GM23338 (cell line): Measurements from ENCODE around the gene SNPH. TPM values are rescaled to one million over a fixed set of nuclear protein-coding genes. Genes with fewer than 3 reads are reported as not detected.

Experiments used
- ATAC-seq: fragments of 200-7000 bp; cut with Tn5 transposase; 3 replicates; pipeline ENCODE4 v1.9.1; 2020
- DNase-seq: peaks from one replicate; pipeline ENCODE4 v3.0.0-alpha.2; 2015; ENCODE audit warnings: low spot score
- H2AFZ ChIP-seq: fragments of 200-600 bp; sonication (generic); 2 replicates; pipeline ENCODE4 v1.8.0; 2016; ENCODE audit warnings: antibody characterized with exemption, mild to moderate bottlenecking, moderate library complexity
- H3F3A ChIP-seq: fragments of 200-600 bp; sonication (generic); replicated peaks from 2 replicates; pipeline ENCODE4 v1.8.0; 2017; ENCODE audit warnings: antibody characterized with exemption, mixed run types, low read depth
- H3K27ac ChIP-seq: fragments of 200-600 bp; sonication (generic); 2 replicates; pipeline ENCODE4 v1.6.1; 2016; ENCODE audit warnings: low read depth
- H3K27me3 ChIP-seq: fragments of 200-600 bp; sonication (generic); 2 replicates; pipeline ENCODE4 v1.8.0; 2016; ENCODE audit warnings: mild to moderate bottlenecking, mixed run types, moderate library complexity; ENCODE audit not compliant: insufficient read depth
- H3K36me3 ChIP-seq: fragments of 200-600 bp; sonication (generic); 2 replicates; pipeline ENCODE4 v1.8.0; 2016; ENCODE audit warnings: mild to moderate bottlenecking; ENCODE audit not compliant: insufficient read depth
- H3K4me1 ChIP-seq: fragments of 200-600 bp; sonication (generic); 2 replicates; pipeline ENCODE4 v1.8.0; 2016; ENCODE audit warnings: mild to moderate bottlenecking, moderate library complexity; ENCODE audit not compliant: insufficient read depth
- H3K4me2 ChIP-seq: fragments of 200-600 bp; sonication (generic); 2 replicates; pipeline ENCODE4 v1.7.1; 2017; ENCODE audit warnings: mixed run types
- H3K4me3 ChIP-seq: fragments of 200-600 bp; sonication (generic); 2 replicates; pipeline ENCODE4 v1.6.1; 2016; ENCODE audit warnings: mixed run types
- H3K79me2 ChIP-seq: fragments of 200-600 bp; sonication (generic); replicated peaks from 2 replicates; pipeline ENCODE4 v1.8.0; 2017; ENCODE audit warnings: mild to moderate bottlenecking; ENCODE audit not compliant: insufficient read depth
- H3K9me2 ChIP-seq: fragments of 200-600 bp; sonication (generic); 2 replicates; pipeline ENCODE4 v1.8.0; 2017; ENCODE audit not compliant: insufficient read depth
- H4K20me1 ChIP-seq: fragments of 200-600 bp; sonication (generic); replicated peaks from 2 replicates; pipeline ENCODE4 v1.8.0; 2017; ENCODE audit warnings: mild to moderate bottlenecking; ENCODE audit not compliant: insufficient read depth
- H3K27ac Mint-ChIP-seq: 2 replicates; pipeline ENCODE4 v1.8.0; 2020; ENCODE audit warnings: inconsistent platforms, mild to moderate bottlenecking, moderate library complexity, mixed read lengths
- H3K27me3 Mint-ChIP-seq: 3 replicates; pipeline ENCODE4 v1.8.0; 2022; ENCODE audit warnings: low read depth, mild to moderate bottlenecking, moderate library complexity, mixed read lengths, inconsistent platforms; ENCODE audit not compliant: insufficient read depth, poor library complexity
- H3K36me3 Mint-ChIP-seq: 3 replicates; pipeline ENCODE4 v1.8.0; 2021; ENCODE audit warnings: low read depth, mild to moderate bottlenecking, inconsistent platforms, moderate library complexity, mixed read lengths
- H3K4me1 Mint-ChIP-seq: 3 replicates; pipeline ENCODE4 v1.8.0; 2020; ENCODE audit warnings: mild to moderate bottlenecking, inconsistent platforms, mixed read lengths
- H3K4me3 Mint-ChIP-seq: 3 replicates; pipeline ENCODE4 v1.8.0; 2021; ENCODE audit warnings: moderate library complexity, mild to moderate bottlenecking, inconsistent platforms, mixed read lengths
- H3K9me3 Mint-ChIP-seq: 3 replicates; pipeline ENCODE4 v1.8.0; 2020; ENCODE audit warnings: moderate library complexity, mild to moderate bottlenecking, inconsistent platforms, mixed read lengths
- ETS1 ChIP-seq: IDR thresholded peaks from 2 replicates; pipeline ENCODE4 v1.6.1; 2016; ENCODE audit warnings: antibody characterized with exemption
- EZH2phosphoT487 ChIP-seq: fragments of 200-600 bp; sonication (generic); IDR thresholded peaks from one replicate; pipeline ENCODE4 v1.8.1; 2018; ENCODE audit warnings: antibody characterized with exemption; ENCODE audit not compliant: unreplicated experiment
- JUNB ChIP-seq: IDR thresholded peaks from one replicate; pipeline ENCODE4 v1.6.1; 2016; ENCODE audit warnings: antibody characterized with exemption; ENCODE audit not compliant: unreplicated experiment
- POLR2AphosphoS5 ChIP-seq: IDR thresholded peaks from 2 replicates; pipeline ENCODE4 v1.6.1; 2016; ENCODE audit warnings: antibody characterized with exemption, low read depth
- REST ChIP-seq: IDR thresholded peaks from one replicate; pipeline ENCODE4 v1.6.1; 2018; ENCODE audit warnings: antibody characterized with exemption; ENCODE audit not compliant: unreplicated experiment
- STAT1 ChIP-seq: IDR thresholded peaks from one replicate; pipeline ENCODE4 v1.6.1; 2016; ENCODE audit warnings: antibody characterized with exemption; ENCODE audit not compliant: unreplicated experiment
- ZNF462 ChIP-seq: fragments of 250-450 bp; sonication (Bioruptor Pico); IDR thresholded peaks from 2 replicates; pipeline ENCODE4 v1.5.0; 2020; ENCODE audit warnings: mild to moderate bottlenecking, moderate library complexity
- polyA plus RNA-seq: library from polyadenylated mRNA; unstranded; fragments of >200 nt; fragmentation: Nextera tagmentation; extraction: Ambion mirVana; gene quantifications from 2 replicates; pipeline ENCODE4 v1.2.1, GENCODE V29; 2016
- total RNA-seq: library from RNA; depleted of rRNA; stranded (reverse); fragments of >200 nt; shearing (Covaris generic); gene quantifications from 2 replicates; pipeline ENCODE4 v1.2.3, GENCODE V29; 2014

Gene SNPH
- total and polyA plus RNA-seq, 2 experiments from 2014 or later: 1.5 to 5.8 TPM

- H3K79me2 ChIP-seq: no peaks in the 10 kb centered on the region
- DNase-seq: no peak
- no peak for ATAC-seq
- Mint-ChIP-seq H3K36me3 (no peaks in the 10 kb centered on the region), H3K9me3 (no peaks in the 10 kb centered on the region), H3K27me3 (peaks cover 6% of the 10 kb centered on the region), H3K4me3 (no peak overlapping the region), H3K27ac (no peak overlapping the region), H3K4me1 (no peaks in the 10 kb centered on the region)
- no peak overlapping the region for H2AFZ ChIP-seq
- no peak overlapping the region for H3K4me2 ChIP-seq
- no peaks in the 10 kb centered on the region for H3K36me3 ChIP-seq
- H3K4me1 ChIP-seq: no peaks in the 10 kb centered on the region
- H3K4me3 ChIP-seq: no peak overlapping the region
- H4K20me1 ChIP-seq: no peaks in the 10 kb centered on the region
- no peak for TF ChIP-seq POLR2AphosphoS5
- no peak for TF ChIP-seq REST
- no peak for TF ChIP-seq JUNB
- H3K27ac ChIP-seq: no peak overlapping the region
- no peaks in the 10 kb centered on the region for H3K27me3 ChIP-seq
- H3F3A ChIP-seq: no peaks in the 10 kb centered on the region
- no peaks in the 10 kb centered on the region for H3K9me2 ChIP-seq
These were observed 53.4 kb downstream of the SNPH start for GRCh38 chr20:1319462-1319861.

GRCh38 chr20:1320016-1320415 is 53.9 kb downstream of the SNPH start:
- H3K9me3 Mint-ChIP-seq: no peaks in the 10 kb centered on the region
- no peaks in the 10 kb centered on the region for H3K36me3 Mint-ChIP-seq
- Histone ChIP-seq H3F3A (no peaks in the 10 kb centered on the region), H3K9me2 (no peaks in the 10 kb centered on the region), H3K27ac (no peak overlapping the region), H4K20me1 (no peaks in the 10 kb centered on the region), H3K4me2 (no peak overlapping the region), H3K27me3 (no peaks in the 10 kb centered on the region), H3K4me3 (no peak overlapping the region), H2AFZ (no peak overlapping the region), H3K36me3 (no peaks in the 10 kb centered on the region), H3K4me1 (no peaks in the 10 kb centered on the region), H3K79me2 (no peaks in the 10 kb centered on the region)
- DNase-seq (no peak), ATAC-seq (no peak)
- no peak overlapping the region for H3K27ac Mint-ChIP-seq
- no peak overlapping the region for H3K4me3 Mint-ChIP-seq
- peaks cover 6% of the 10 kb centered on the region for H3K27me3 Mint-ChIP-seq
- TF ChIP-seq ZNF462 (CRISPR knock-in tag) (no peak), REST (no peak), ETS1 (no peak), EZH2phosphoT487 (no peak), STAT1 (no peak)
- no peaks in the 10 kb centered on the region for H3K4me1 Mint-ChIP-seq
